Activated T-cell treated with anti-CD3 and anti-CD28 coated beads for 24 hours (primary cell): ENCODE measurements around the gene HOTAIR.

Experiments
- DNase-seq: peaks from one replicate; pipeline ENCODE4 v3.0.0-alpha.2; 2020; ENCODE audit warnings: low read depth

The HOTAIR gene

DNA sequence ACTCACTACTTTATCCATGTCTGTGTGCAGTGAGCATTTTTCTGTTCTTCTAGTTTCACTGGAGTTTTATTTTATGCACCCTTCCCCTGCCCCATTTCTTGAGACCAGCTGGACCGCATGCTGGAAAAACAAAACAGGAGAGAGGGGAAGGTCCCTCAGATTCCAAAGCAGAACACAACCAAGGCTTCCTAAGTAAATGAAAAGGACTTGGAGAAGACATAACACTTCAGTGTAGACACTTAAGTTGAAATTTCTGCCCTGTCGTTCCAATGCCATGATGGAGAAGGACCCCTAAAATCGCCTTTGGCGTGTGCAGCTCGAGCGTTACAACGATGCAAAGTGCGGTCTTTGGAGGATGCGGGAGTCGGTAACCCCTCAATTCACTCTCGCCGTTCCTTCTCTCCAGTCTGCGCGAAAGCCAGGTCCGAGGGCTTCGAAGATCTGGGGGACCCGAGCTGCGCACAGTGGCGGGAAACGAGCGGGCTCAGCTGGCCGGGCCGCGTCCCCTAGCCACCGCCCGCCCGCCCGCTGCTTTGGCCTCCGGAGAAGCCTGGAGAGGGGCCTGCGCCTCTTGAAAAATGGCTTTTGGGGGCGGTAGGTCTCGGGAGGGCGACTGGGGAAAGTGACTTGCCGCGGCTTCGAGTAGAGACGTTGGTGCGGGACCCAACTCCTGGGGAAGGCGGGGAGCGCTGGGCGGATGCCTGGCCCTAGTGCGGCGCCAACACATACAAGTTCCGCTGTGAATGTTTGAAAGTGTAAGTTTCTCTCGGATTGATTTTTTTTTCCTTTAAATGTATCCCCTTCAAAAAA, 47.3 kb downstream of the HOTAIR start:
- no peak for DNase-seq

GRCh38 chr12:53924521-53925405, 50.0 kb downstream of the HOTAIR start:
- DNase-seq: no peak

- no peak for DNase-seq
These were observed 57.7 kb downstream of the HOTAIR start for GRCh38 chr12:53916788-53917655.
